OCI-LY7 (cell line): Measurements from ENCODE around the gene KCNMA1. TPM values are rescaled to one million over a fixed set of nuclear protein-coding genes. Genes with fewer than 3 reads are reported as not detected.

ENCODE experiments used
- BruUV-seq: library from RNA; stranded (reverse); fragments of 400-500 nt; replicated peaks from 2 replicates; lab custom pipeline; 2021; lab: Mats Ljungman, UMichigan
- CTCF ChIA-PET: fragments of 300-600 bp; sonication (Branson Sonifier 250); formaldehyde crosslinking; loops from one replicate; lab custom pipeline; 2022; ENCODE audit warnings: antibody characterized with exemption; ENCODE audit not compliant: unreplicated experiment; lab: Charles Lee
- POLR2A ChIA-PET: fragments of 300-600 bp; sonication (Branson Sonifier 250); formaldehyde crosslinking; loops from one replicate; lab custom pipeline; 2022; ENCODE audit warnings: antibody characterized with exemption; lab: Charles Lee
- DNase-seq: peaks from one replicate; pipeline ENCODE4 v3.0.0-alpha.2; 2015; ENCODE audit warnings: low spot score
- H2AFZ ChIP-seq: fragments of 200-600 bp; sonication (generic), shearing (Covaris generic); 2 replicates; pipeline ENCODE4 v1.6.1; 2014; ENCODE audit warnings: mild to moderate bottlenecking, antibody characterized with exemption, low read length, moderate library complexity
- H3K27ac ChIP-seq: fragments of 200-600 bp; sonication (generic); 2 replicates; pipeline ENCODE4 v1.5.1; 2014; ENCODE audit warnings: mixed run types, low read depth, mild to moderate bottlenecking, moderate library complexity, low read length, inconsistent platforms; ENCODE audit not compliant: poor library complexity, severe bottlenecking
- H3K36me3 ChIP-seq: fragments of 200-600 bp; sonication (generic); 2 replicates; pipeline ENCODE4 v1.6.1; 2014; ENCODE audit warnings: mild to moderate bottlenecking, antibody characterized with exemption, low read length, moderate library complexity, mixed read lengths; ENCODE audit not compliant: insufficient read depth
- H3K4me1 ChIP-seq: fragments of 200-600 bp; sonication (generic); 2 replicates; pipeline ENCODE4 v1.5.1; 2014; ENCODE audit warnings: mild to moderate bottlenecking, low read length; ENCODE audit not compliant: insufficient read depth, poor library complexity, severe bottlenecking
- H3K4me2 ChIP-seq: fragments of 200-600 bp; sonication (generic); 2 replicates; pipeline ENCODE4 v1.6.1; 2014; ENCODE audit warnings: mild to moderate bottlenecking, low read length
- H3K4me3 ChIP-seq: fragments of 200-600 bp; sonication (generic); 2 replicates; pipeline ENCODE4 v1.5.1; 2014; ENCODE audit warnings: mild to moderate bottlenecking, low read depth, low read length; ENCODE audit not compliant: poor library complexity, severe bottlenecking
- H3K79me2 ChIP-seq: fragments of 200-600 bp; sonication (generic); 2 replicates; pipeline ENCODE4 v1.6.1; 2016; ENCODE audit warnings: low read depth, mild to moderate bottlenecking, low read length, moderate library complexity, mixed read lengths; ENCODE audit not compliant: insufficient read depth
- H3K9me2 ChIP-seq: fragments of 200-600 bp; sonication (generic); 2 replicates; pipeline ENCODE4 v1.6.1; 2016; ENCODE audit warnings: mild to moderate bottlenecking, low read length, mixed read lengths; ENCODE audit not compliant: insufficient read depth
- H3K9me3 ChIP-seq: fragments of 200-600 bp; sonication (generic); 2 replicates; pipeline ENCODE4 v1.6.1; 2014; ENCODE audit warnings: mild to moderate bottlenecking, mixed run types, low read length, mixed read lengths
- H4K20me1 ChIP-seq: fragments of 200-600 bp; sonication (generic); 2 replicates; pipeline ENCODE4 v1.6.1; 2014; ENCODE audit warnings: mild to moderate bottlenecking, antibody characterized with exemption, low read length, moderate library complexity, mixed read lengths; ENCODE audit not compliant: insufficient read depth
- CTCF ChIP-seq: fragments of 200-600 bp; sonication (generic); conservative IDR thresholded peaks from 2 replicates; pipeline ENCODE4 v1.5.1; 2014; ENCODE audit warnings: mild to moderate bottlenecking, antibody characterized with exemption, low read length, moderate library complexity, mixed read lengths
- EZH2phosphoT487 ChIP-seq: fragments of 200-600 bp; sonication (generic); IDR thresholded peaks from 2 replicates; pipeline ENCODE4 v1.6.1; 2018; ENCODE audit warnings: low read depth, borderline replicate concordance, mild to moderate bottlenecking, mixed run types, antibody characterized with exemption, low read length, moderate library complexity, mixed read lengths
- intact Hi-C: fragments of 100-400 bp; cut with micrococcal nuclease; formaldehyde crosslinking; loops from one replicate; pipeline ENCODE4 v1.10.0; 2022; ENCODE audit not compliant: unreplicated experiment
- total RNA-seq, 2 experiments: library from RNA; depleted of rRNA in 1 of 2; stranded (reverse); fragments of >200 nt in 1 of 2; shearing (Covaris generic) in 1 of 2; gene quantifications; 2 replicates each; pipeline ENCODE4 v1.2.3, GENCODE V29; 2014 to 2022

KCNMA1 gene
- total RNA-seq, 2 experiments from 2014 or later: not detected

- H4K20me1 ChIP-seq: no peaks in the 10 kb centered on the region
- H3K27ac ChIP-seq: no peak overlapping the region
- BruUV-seq: no TSS peak
- DNase-seq: no peak
- TF ChIP-seq CTCF (no peak), EZH2phosphoT487 (no peak)
- ChIA-PET POLR2A (interaction anchor here (0.6 kb wide), 1 partner anchor 171 kb away, joined by 4 read pairs; no protein-coding TSS in a partner anchor), CTCF (no interaction called here)
- H2AFZ ChIP-seq: no peak overlapping the region
- no peak overlapping the region for H3K4me2 ChIP-seq
- H3K4me1 ChIP-seq: no peaks in the 10 kb centered on the region
- intact Hi-C loops: no loop called here
- no peaks in the 10 kb centered on the region for H3K79me2 ChIP-seq
- no peak overlapping the region for H3K4me3 ChIP-seq
- H3K9me3 ChIP-seq: no peaks in the 10 kb centered on the region
- no peaks in the 10 kb centered on the region for H3K9me2 ChIP-seq
- no peaks in the 10 kb centered on the region for H3K36me3 ChIP-seq
Observed at GRCh38 chr10:77380723-77381122, 256.9 kb downstream of the KCNMA1 start.

- H4K20me1 ChIP-seq: no peaks in the 10 kb centered on the region
- H3K36me3 ChIP-seq: no peaks in the 10 kb centered on the region
- no peaks in the 10 kb centered on the region for H3K4me1 ChIP-seq
- no peak overlapping the region for H2AFZ ChIP-seq
- no TSS peak for BruUV-seq
- TF ChIP-seq CTCF: no peak
- TF ChIP-seq EZH2phosphoT487: no peak
- POLR2A ChIA-PET: interaction anchor here (0.6 kb wide), 1 partner anchor 171 kb away, joined by 4 read pairs; no protein-coding TSS in a partner anchor
- no peaks in the 10 kb centered on the region for H3K9me2 ChIP-seq
- H3K79me2 ChIP-seq: no peaks in the 10 kb centered on the region
- H3K4me3 ChIP-seq: no peak overlapping the region
- CTCF ChIA-PET: no interaction called here
- intact Hi-C loops: no loop called here
- H3K4me2 ChIP-seq: no peak overlapping the region
- no peaks in the 10 kb centered on the region for H3K9me3 ChIP-seq
- no peak overlapping the region for H3K27ac ChIP-seq
- no peak for DNase-seq
Observed at GRCh38 chr10:77380191-77380590, 257.4 kb downstream of the KCNMA1 start.

- no peak overlapping the region for H3K4me2 ChIP-seq
- H2AFZ ChIP-seq: no peak overlapping the region
- H3K27ac ChIP-seq: no peak overlapping the region
- TF ChIP-seq EZH2phosphoT487: no peak
- no peak for TF ChIP-seq CTCF
- no peaks in the 10 kb centered on the region for H3K79me2 ChIP-seq
- H4K20me1 ChIP-seq: no peaks in the 10 kb centered on the region
- ChIA-PET POLR2A (no interaction called here), CTCF (no interaction called here)
- no peaks in the 10 kb centered on the region for H3K9me3 ChIP-seq
- no peaks in the 10 kb centered on the region for H3K4me1 ChIP-seq
- no peak overlapping the region for H3K4me3 ChIP-seq
- no peaks in the 10 kb centered on the region for H3K9me2 ChIP-seq
- no TSS peak for BruUV-seq
- no peaks in the 10 kb centered on the region for H3K36me3 ChIP-seq
- DNase-seq: no peak
- intact Hi-C loops: no loop called here
Observed at GRCh38 chr10:77378366-77379349, 258.9 kb downstream of the KCNMA1 start.
